ENCODE data around the gene NUP50. TPM values are rescaled to one million over a fixed set of nuclear protein-coding genes. Genes with fewer than 3 reads are reported as not detected.
A peak's percentile ranks its signal among the peaks of the same experiment; 100 is the strongest.

The NUP50 gene
- total RNA-seq, 2 donors from 2014 or later = 152 to 159 TPM

- no peaks in the 10 kb centered on the region for H3K36me3 Mint-ChIP-seq
- ATAC-seq = no peak
- H3K27ac Mint-ChIP-seq = peak overlapping the region in 1 of 2 donors; percentile 36
- H3K9me3 Mint-ChIP-seq = no peaks in the 10 kb centered on the region
- no peak for DNase-seq (ENCODE audit: low spot score in 2 of 2)
Measured at GRCh38 chr22:45227645-45228400, 64.1 kb downstream of the NUP50 start.

- DNase-seq (ENCODE audit: low spot score in 2 of 2) = no peak
- ATAC-seq = no peak
- no peaks in the 10 kb centered on the region for H3K36me3 Mint-ChIP-seq
- H3K9me3 Mint-ChIP-seq = no peaks in the 10 kb centered on the region
- H3K27ac Mint-ChIP-seq = peak overlapping the region in 1 of 2 donors; percentile 36
Measured at GRCh38 chr22:45228401-45228754, 64.7 kb downstream of the NUP50 start.

GRCh38 chr22:45229181-45229580 lies 65.5 kb downstream of the NUP50 start:
- no peaks in the 10 kb centered on the region for H3K36me3 Mint-ChIP-seq
- H3K9me3 Mint-ChIP-seq = no peaks in the 10 kb centered on the region
- no peak for ATAC-seq
- no peak overlapping the region for H3K27ac Mint-ChIP-seq
- no peak for DNase-seq (ENCODE audit: low spot score in 2 of 2)

- no peak overlapping the region for H3K27ac Mint-ChIP-seq
- no peaks in the 10 kb centered on the region for H3K9me3 Mint-ChIP-seq
- H3K36me3 Mint-ChIP-seq = no peaks in the 10 kb centered on the region
- DNase-seq (ENCODE audit: low spot score in 2 of 2) (no peak), ATAC-seq (no peak)
Measured at GRCh38 chr22:45230026-45230721, 66.4 kb downstream of the NUP50 start.

- H3K27ac Mint-ChIP-seq = no peak overlapping the region
- DNase-seq (ENCODE audit: low spot score in 2 of 2) (no peak), ATAC-seq (no peak)
- no peaks in the 10 kb centered on the region for H3K36me3 Mint-ChIP-seq
- H3K9me3 Mint-ChIP-seq = no peaks in the 10 kb centered on the region
Measured at GRCh38 chr22:45231293-45231692, 67.6 kb downstream of the NUP50 start.

GRCh38 chr22:45233386-45233785 lies 69.7 kb downstream of the NUP50 start:
- no peaks in the 10 kb centered on the region for H3K9me3 Mint-ChIP-seq
- DNase-seq (ENCODE audit: low spot score in 2 of 2) = no peak
- H3K36me3 Mint-ChIP-seq = no peaks in the 10 kb centered on the region
- ATAC-seq = no peak
- H3K27ac Mint-ChIP-seq = no peak overlapping the region

- H3K27ac Mint-ChIP-seq = no peak overlapping the region
- no peaks in the 10 kb centered on the region for H3K9me3 Mint-ChIP-seq
- H3K36me3 Mint-ChIP-seq = no peaks in the 10 kb centered on the region
- DNase-seq (ENCODE audit: low spot score in 2 of 2) (no peak), ATAC-seq (no peak)
Measured at GRCh38 chr22:45233827-45234226, 70.1 kb downstream of the NUP50 start.

DNA sequence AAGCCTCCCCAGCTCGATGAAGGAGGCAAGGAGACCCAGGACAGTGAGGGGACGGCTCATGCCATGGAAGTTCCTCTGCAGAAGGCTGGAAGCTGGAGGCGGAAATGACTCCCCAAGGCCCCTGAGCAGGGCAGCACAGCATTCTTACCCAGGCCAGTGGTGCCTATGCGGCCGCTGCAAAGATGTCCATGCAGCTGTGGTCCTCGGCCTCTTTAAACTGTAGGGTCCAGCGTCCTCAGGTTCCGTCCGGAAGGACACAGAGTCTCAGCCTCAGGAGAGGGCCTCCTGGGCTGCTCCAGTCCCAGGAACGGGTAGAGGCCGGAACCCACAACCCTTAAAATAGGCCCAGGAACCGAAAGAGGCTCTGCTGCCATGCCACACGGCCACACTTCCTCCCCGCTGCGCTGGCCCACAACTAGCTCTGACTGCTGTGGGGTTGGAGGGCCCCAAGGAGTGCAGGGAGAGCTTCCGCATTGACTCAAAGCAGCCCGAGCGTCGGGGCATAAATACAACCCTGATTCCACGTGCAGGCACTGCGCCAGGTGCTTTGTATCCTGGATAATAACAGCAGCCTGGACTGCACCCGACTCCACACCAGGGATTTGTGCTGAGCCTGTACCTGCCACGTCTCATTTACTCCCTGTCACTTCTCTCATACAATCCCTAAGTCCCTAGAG lies 71.5 kb downstream of the NUP50 start:
- Mint-ChIP-seq H3K27ac (no peak overlapping the region), H3K36me3 (no peaks in the 10 kb centered on the region), H3K9me3 (no peaks in the 10 kb centered on the region)
- peak; percentile 27 to 51 for DNase-seq (ENCODE audit: low spot score in 2 of 2)
- ATAC-seq = peak; percentile 60 to 75

GRCh38 chr22:45235851-45236342 lies 72.2 kb downstream of the NUP50 start:
- H3K27ac Mint-ChIP-seq = peak overlapping the region in 1 of 2 donors; percentile 57
- H3K9me3 Mint-ChIP-seq = no peaks in the 10 kb centered on the region
- ATAC-seq = no peak
- H3K36me3 Mint-ChIP-seq = no peaks in the 10 kb centered on the region
- peak in 1 of 2 donors; percentile 47 for DNase-seq (ENCODE audit: low spot score in 2 of 2)

DNA sequence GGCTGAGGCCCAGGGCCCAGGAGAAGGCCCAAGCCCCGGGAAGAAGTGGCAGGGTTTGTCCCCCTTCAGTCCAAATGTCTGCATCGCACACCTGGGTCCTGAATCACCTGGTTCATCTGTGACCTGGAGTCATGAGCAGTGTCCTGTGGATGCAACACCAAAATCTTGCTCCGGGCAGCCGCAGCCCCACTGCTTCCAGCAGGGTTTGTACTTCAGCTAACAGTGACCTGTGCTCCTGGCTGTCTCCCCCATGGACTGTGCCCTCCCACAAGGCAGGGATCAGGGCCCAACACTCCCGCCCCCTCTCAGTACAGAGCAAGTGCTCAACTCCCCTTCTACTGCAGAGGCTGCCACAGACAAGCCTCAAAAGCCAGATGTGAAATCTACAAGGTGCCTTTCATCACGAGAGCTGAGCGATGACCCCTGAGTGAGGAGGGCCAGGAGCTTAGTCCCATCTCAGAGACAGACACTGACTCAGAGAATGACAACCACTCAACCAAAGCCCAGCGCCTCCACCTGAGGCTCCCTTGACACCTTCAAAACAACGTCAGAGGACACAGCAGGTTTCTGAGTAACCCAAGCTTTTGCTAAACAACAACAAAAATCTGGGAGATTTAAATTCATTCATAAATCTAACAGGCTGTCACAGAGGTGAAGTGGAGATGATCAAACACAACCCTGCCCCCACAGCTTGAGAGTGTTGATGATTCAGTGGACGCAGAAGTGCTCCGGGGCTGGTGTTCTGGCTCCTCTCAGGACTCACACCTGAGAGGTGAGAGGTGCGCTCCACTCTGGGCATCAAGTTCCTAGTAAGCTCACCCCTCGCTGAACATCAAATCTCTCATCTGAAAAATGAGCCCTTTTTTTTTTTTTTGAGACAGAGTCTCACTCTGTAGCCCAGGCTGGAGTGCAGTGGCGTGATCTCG lies 73.6 kb downstream of the NUP50 start:
- H3K27ac Mint-ChIP-seq = no peak overlapping the region
- ATAC-seq = no peak
- no peaks in the 10 kb centered on the region for H3K9me3 Mint-ChIP-seq

More for the DNA sequence above, 73.6 kb downstream of the NUP50 start:
- no peaks in the 10 kb centered on the region for H3K36me3 Mint-ChIP-seq
- DNase-seq (ENCODE audit: low spot score in 2 of 2) = peak in 1 of 2 donors; percentile 52

Other genes with a start within 250 kb of the NUP50 start
- gene PHF21B, start 153.9 kb upstream of the NUP50 start, total RNA-seq = under 1 TPM in 1 of 2 donors, not detected in 1; 0.07 TPM
- gene KIAA0930, start 77.0 kb downstream of the NUP50 start, total RNA-seq = 10 to 100 TPM; 12.5 to 16.5 TPM
- gene UPK3A, start 121.0 kb downstream of the NUP50 start, total RNA-seq = not detected
- gene FAM118A, start 146.0 kb downstream of the NUP50 start, total RNA-seq = 10 to 100 TPM; 59.2 to 79.0 TPM
- under 1 TPM; 0.80 to 0.93 TPM for gene SMC1B, start 249.7 kb downstream of the NUP50 start, total RNA-seq
- 1 to 10 TPM; 6.7 to 9.7 TPM for gene RIBC2, start 249.8 kb downstream of the NUP50 start, total RNA-seq

All from activated naive CD4-positive, alpha-beta T cell treated with anti-CD3 and anti-CD28 coated beads, Interleukin-2, amount 50 U/mL, for 72 hours (primary cell).